Gastrocnemius medialis (tissue), 4 donors: ENCODE measurements around the gene STMND1. TPM values are rescaled to one million over a fixed set of nuclear protein-coding genes. Genes with fewer than 3 reads are reported as not detected.

Source experiments
- ATAC-seq, 2 donors: fragments of 150-250 bp; one replicate each; pipeline ENCODE4 v1.9.1; 2016
- DNase-seq, 2 donors: peaks; one replicate each; pipeline ENCODE4 v3.0.0-alpha.2; 2019
- H3K27ac ChIP-seq, 4 donors: fragments of 200-600 bp; sonication (generic); 1 replicate in 1 of 4; 2 replicates in 3 of 4; pipeline ENCODE4 v1.5.1; 2016 to 2018; ENCODE audit warnings: mild to moderate bottlenecking in 2 of 4, moderate library complexity in 1 of 4
- H3K27me3 ChIP-seq, 3 donors: fragments of 200-600 bp; sonication (generic) in 2 of 3; 1 replicate in 1 of 3; 2 replicates in 2 of 3; pipeline versions ENCODE4 v1.5.1 to v1.6.0; 2016 to 2019; ENCODE audit warnings: mild to moderate bottlenecking in 1 of 3, moderate library complexity in 1 of 3
- H3K36me3 ChIP-seq, 2 donors: fragments of 200-600 bp; sonication (generic) in 1 of 2; one replicate each; pipeline ENCODE4 v1.5.1; 2017 to 2018
- H3K4me1 ChIP-seq, 2 donors: fragments of 200-600 bp; sonication (generic) in 1 of 2; one replicate each; pipeline ENCODE4 v1.5.1; 2016 to 2017; ENCODE audit warnings: mild to moderate bottlenecking in 2 of 2
- H3K4me3 ChIP-seq, 4 donors: fragments of 200-600 bp; sonication (generic) in 3 of 4; 1 replicate in 1 of 4; 2 replicates in 3 of 4; pipeline ENCODE4 v1.5.1; 2016 to 2019; ENCODE audit warnings: mild to moderate bottlenecking in 2 of 4
- H3K9me3 ChIP-seq, 3 donors: fragments of 200-600 bp; sonication (generic) in 2 of 3; 1 replicate in 1 of 3; 2 replicates in 2 of 3; pipeline ENCODE4 v1.5.1; 2016 to 2019
- CTCF ChIP-seq, 5 experiments: fragments of 450-650 bp in 3 of 5; fragments of 200-600 bp in 2 of 5; sonication (generic) in 2 of 5; IDR thresholded peaks in 4 of 5; conservative IDR thresholded peaks in 1 of 5; 1 replicate in 4 of 5; 2 replicates in 1 of 5; pipeline ENCODE4 v1.5.1; 2016 to 2019; ENCODE audit warnings: antibody characterized with exemption in 5 of 5, mild to moderate bottlenecking in 3 of 5, moderate library complexity in 3 of 5
- POLR2A ChIP-seq, 2 donors: fragments of 450-650 bp; IDR thresholded peaks; one replicate each; pipeline ENCODE4 v1.6.1; 2017; ENCODE audit warnings: antibody characterized with exemption in 2 of 2, mild to moderate bottlenecking in 2 of 2, moderate library complexity in 2 of 2
- in situ Hi-C, 4 donors: fragments of 200-750 bp; cut with MboI; loops; one replicate each; pipeline versions ENCODE4 v1.15.0 to v1.8.0; 2017; ENCODE audit warnings: low sequenced_read_pairs in 4 of 4
- intact Hi-C: fragments of 100-400 bp; cut with DNase I; formaldehyde crosslinking; loops from one replicate; pipeline ENCODE4 v1.15.1; 2023; ENCODE audit warnings: low total_unique reads
- total RNA-seq, 4 donors: library from RNA; depleted of rRNA; stranded (reverse); fragments of >200 nt; gene quantifications; one replicate each; pipeline versions ENCODE4 v1.1.0 to v1.2.3, GENCODE V29; 2016

The STMND1 gene
- total RNA-seq, 4 donors from 2014 or later: not detected

GRCh38 chr6:17096096-17096495 is 5.8 kb upstream of the STMND1 start:
- intact Hi-C loops (no loop called here), in situ Hi-C loops (no loop called here)
- Histone ChIP-seq H3K4me1 (no peaks in the 10 kb centered on the region), H3K9me3 (no peaks in the 10 kb centered on the region), H3K4me3 (no peak overlapping the region), H3K27ac (no peak overlapping the region), H3K36me3 (no peaks in the 10 kb centered on the region), H3K27me3 (no peaks in the 10 kb centered on the region)
- DNase-seq (no peak), ATAC-seq (no peak)
- TF ChIP-seq POLR2A (IDR thresholded peaks at IDR 0.05) (no peak), CTCF (IDR thresholded peaks at IDR 0.05 in 4 of 5, conservative IDR thresholded peaks at IDR 0.05 in 1 of 5) (no peak)

- Histone ChIP-seq H3K27ac (no peak overlapping the region), H3K27me3 (no peaks in the 10 kb centered on the region), H3K4me1 (no peaks in the 10 kb centered on the region), H3K36me3 (no peaks in the 10 kb centered on the region), H3K9me3 (no peaks in the 10 kb centered on the region), H3K4me3 (no peak overlapping the region)
- DNase-seq: no peak
- intact Hi-C loops: no loop called here
- TF ChIP-seq POLR2A (IDR thresholded peaks at IDR 0.05) (no peak), CTCF (IDR thresholded peaks at IDR 0.05 in 4 of 5, conservative IDR thresholded peaks at IDR 0.05 in 1 of 5) (no peak)
- in situ Hi-C loops: no loop called here
- no peak for ATAC-seq
Measured at GRCh38 chr6:17096652-17097051, 5.2 kb upstream of the STMND1 start.

- in situ Hi-C loops (no loop called here), intact Hi-C loops (no loop called here)
Measured at GRCh38 chr6:17097982-17098381, 3.9 kb upstream of the STMND1 start.

DNA sequence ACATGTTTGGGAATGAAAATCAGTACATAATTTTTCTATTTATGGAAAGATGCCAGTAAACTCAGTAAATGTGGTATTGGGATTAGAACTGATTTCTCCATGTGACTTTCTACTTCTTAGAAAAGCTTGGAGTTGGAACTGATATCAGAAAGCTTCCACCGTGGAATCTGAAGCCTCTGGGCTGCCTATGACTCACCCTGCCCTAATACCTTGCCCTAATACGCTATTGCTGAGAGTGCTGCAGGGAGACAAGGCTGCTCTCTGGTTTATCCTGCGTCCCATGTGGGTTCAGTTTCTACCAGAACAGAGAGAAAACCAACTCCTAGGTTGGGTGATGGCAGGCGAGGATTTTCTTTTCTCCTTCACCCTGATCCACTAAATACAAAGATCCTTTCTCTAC is 3.3 kb upstream of the STMND1 start:
- H3K9me3 ChIP-seq: no peaks in the 10 kb centered on the region
- no peak overlapping the region for H3K4me3 ChIP-seq
- intact Hi-C loops: no loop called here
- no peak for TF ChIP-seq POLR2A (IDR thresholded peaks at IDR 0.05)
- no peak for TF ChIP-seq CTCF (IDR thresholded peaks at IDR 0.05 in 4 of 5, conservative IDR thresholded peaks at IDR 0.05 in 1 of 5)
- in situ Hi-C loops: no loop called here
- H3K27ac ChIP-seq: no peak overlapping the region
- no peak for ATAC-seq
- H3K36me3 ChIP-seq: no peaks in the 10 kb centered on the region
- H3K27me3 ChIP-seq: peaks cover 0 to 6% (median 0%) of the 10 kb centered on the region in 3 donors
- no peak for DNase-seq
- H3K4me1 ChIP-seq: no peaks in the 10 kb centered on the region

More at GRCh38 chr6:17097982-17098381, 3.9 kb upstream of the STMND1 start:
- Histone ChIP-seq H3K27ac (no peak overlapping the region), H3K36me3 (no peaks in the 10 kb centered on the region), H3K27me3 (peaks cover 0 to 4% (median 0%) of the 10 kb centered on the region in 3 donors), H3K4me3 (no peak overlapping the region), H3K9me3 (no peaks in the 10 kb centered on the region), H3K4me1 (no peaks in the 10 kb centered on the region)
- no peak for ATAC-seq
- DNase-seq: no peak
- no peak for TF ChIP-seq POLR2A (IDR thresholded peaks at IDR 0.05)
- TF ChIP-seq CTCF (IDR thresholded peaks at IDR 0.05 in 4 of 5, conservative IDR thresholded peaks at IDR 0.05 in 1 of 5): no peak

DNA sequence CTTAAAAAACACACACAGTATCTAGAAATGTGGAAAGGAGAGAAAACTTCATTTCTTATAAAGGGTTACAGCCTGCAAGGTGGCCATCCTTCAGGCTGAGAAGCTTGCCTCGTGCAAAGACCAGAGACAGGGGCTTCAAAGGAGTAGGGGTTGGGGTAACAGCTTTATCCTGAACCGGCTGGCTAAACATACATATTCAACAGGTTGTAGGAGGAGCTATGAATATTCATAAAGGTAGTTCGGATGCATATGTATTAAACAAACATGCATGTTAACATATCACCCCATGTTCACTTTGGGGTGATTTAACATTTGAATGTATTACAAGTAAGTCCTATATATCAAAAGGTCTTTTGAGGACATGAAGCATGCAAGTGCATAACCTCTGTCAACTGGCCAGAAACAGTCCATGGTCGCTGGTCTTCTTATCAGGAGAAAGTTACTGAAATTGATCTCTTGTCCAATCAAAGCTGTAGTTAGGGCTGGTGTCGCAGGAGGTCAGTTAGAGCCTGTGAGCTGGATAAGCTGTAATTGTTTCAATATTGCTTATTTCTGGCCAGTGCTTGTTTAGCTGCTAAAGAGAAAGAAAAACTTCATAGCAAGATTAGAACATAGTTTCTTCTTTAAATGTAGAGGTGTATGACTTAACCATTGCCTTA is 2.3 kb upstream of the STMND1 start:
- no peaks in the 10 kb centered on the region for H3K4me1 ChIP-seq
- TF ChIP-seq CTCF (IDR thresholded peaks at IDR 0.05 in 4 of 5, conservative IDR thresholded peaks at IDR 0.05 in 1 of 5): no peak
- no peak for TF ChIP-seq POLR2A (IDR thresholded peaks at IDR 0.05)
- intact Hi-C loops (no loop called here), in situ Hi-C loops (no loop called here)
- peaks cover 0 to 11% (median 0%) of the 10 kb centered on the region in 3 donors for H3K27me3 ChIP-seq
- H3K4me3 ChIP-seq: no peak overlapping the region
- ATAC-seq: no peak
- H3K9me3 ChIP-seq: no peaks in the 10 kb centered on the region
- DNase-seq: no peak
- H3K36me3 ChIP-seq: no peaks in the 10 kb centered on the region
- H3K27ac ChIP-seq: no peak overlapping the region
